ENCODE data around the gene KCNIP3.

The KCNIP3 gene

GRCh38 chr2:95301876-95302641 lies 4.9 kb downstream of the KCNIP3 start (continued):
- TF ChIP-seq ZBTB11 (tag by site-specific recombination; conservative IDR thresholded peaks at IDR 0.05; ENCODE audit: low read depth) = no peak
- TF ChIP-seq MYNN (tag by site-specific recombination; IDR thresholded peaks at IDR 0.05; ENCODE audit: borderline replicate concordance) = no peak
- TF ChIP-seq SCRT2 (tag by site-specific recombination; IDR thresholded peaks at IDR 0.05) = no peak
- no peak for TF ChIP-seq HIC1 (tag by site-specific recombination; IDR thresholded peaks at IDR 0.05)
- TF ChIP-seq ZNF292 (tag by site-specific recombination; IDR thresholded peaks at IDR 0.05; ENCODE audit: borderline replicate concordance, low read depth) = no peak
- no peak for TF ChIP-seq ZNF394 (tag by site-specific recombination; IDR thresholded peaks at IDR 0.05; ENCODE audit: borderline replicate concordance)
- TF ChIP-seq ZNF660 (tag by site-specific recombination; IDR thresholded peaks at IDR 0.05) = no peak
- TF ChIP-seq ZNF274 (IDR thresholded peaks at IDR 0.05; ENCODE audit: low read length) = no peak
- TF ChIP-seq ZNF274 (tag by site-specific recombination; IDR thresholded peaks at IDR 0.05; ENCODE audit: borderline replicate concordance) = no peak

GRCh38 chr2:95303191-95303919 lies 6.2 kb downstream of the KCNIP3 start:
- CTCF ChIA-PET = no interaction called here
- no peaks in the 10 kb centered on the region for H3K4me1 ChIP-seq (ENCODE audit: control insufficient read depth, insufficient read depth, low read length)
- H3K36me3 ChIP-seq (ENCODE audit: control insufficient read depth in 2 of 2, insufficient read depth in 1 of 2, low read length in 2 of 2) = no peaks in the 10 kb centered on the region
- no peak overlapping the region for H3K27ac ChIP-seq (ENCODE audit: extremely low read depth, low read depth, low read length)
- POLR2A ChIA-PET = no interaction called here
- no peak overlapping the region for H3K4me3 ChIP-seq (ENCODE audit: low read depth, low read length)
- no peaks in the 10 kb centered on the region for H3K9me3 ChIP-seq (ENCODE audit: control insufficient read depth, insufficient read depth, low read depth, low read length)
- no peak for TF ChIP-seq EGR2 (tag by site-specific recombination; IDR thresholded peaks at IDR 0.05; ENCODE audit: low read depth)
- no peak for TF ChIP-seq ZNF654 (tag by site-specific recombination; IDR thresholded peaks at IDR 0.05; ENCODE audit: low read depth)
- no peak for TF ChIP-seq ZNF391 (tag by site-specific recombination; IDR thresholded peaks at IDR 0.05; ENCODE audit: borderline replicate concordance, low read depth)
- TF ChIP-seq ZSCAN30 (tag by site-specific recombination; IDR thresholded peaks at IDR 0.05) = no peak
- no peak for TF ChIP-seq ZNF362 (tag by site-specific recombination; IDR thresholded peaks at IDR 0.05)
- no peak for TF ChIP-seq INSM2 (tag by site-specific recombination; IDR thresholded peaks at IDR 0.05)
- TF ChIP-seq ZNF580 (tag by site-specific recombination; IDR thresholded peaks at IDR 0.05) = no peak
- TF ChIP-seq ZNF23 (tag by site-specific recombination; IDR thresholded peaks at IDR 0.05; ENCODE audit: borderline replicate concordance) = no peak
- TF ChIP-seq KLF8 (tag by site-specific recombination; IDR thresholded peaks at IDR 0.05) = no peak
- no peak for TF ChIP-seq SCRT2 (tag by site-specific recombination; IDR thresholded peaks at IDR 0.05)
- no peak for TF ChIP-seq HOXD13 (CRISPR knock-in tag; IDR thresholded peaks at IDR 0.05; ENCODE audit: borderline replicate concordance)
- no peak for TF ChIP-seq ZFP41 (tag by site-specific recombination; IDR thresholded peaks at IDR 0.05; ENCODE audit: borderline replicate concordance)
- TF ChIP-seq MZF1 (tag by site-specific recombination; IDR thresholded peaks at IDR 0.05; ENCODE audit: borderline replicate concordance) = no peak
- TF ChIP-seq ZNF600 (tag by site-specific recombination; IDR thresholded peaks at IDR 0.05) = no peak
- no peak for TF ChIP-seq ZNF324 (tag by site-specific recombination; IDR thresholded peaks at IDR 0.05)
- no peak for TF ChIP-seq ZNF341 (tag by site-specific recombination; IDR thresholded peaks at IDR 0.05; ENCODE audit: low read depth)
